K562 (cell line): Measurements from ENCODE around the gene TRAPPC2B. TPM values are rescaled to one million over a fixed set of nuclear protein-coding genes. Genes with fewer than 3 reads are reported as not detected.

Source experiments
- CC2D1A ChIP-seq: fragments of 450-650 bp; IDR thresholded peaks from 2 replicates; pipeline ENCODE4 v1.6.1; 2017; ENCODE audit warnings: mild to moderate bottlenecking
- CUX1 ChIP-seq: fragments of 200-800 bp; sonication (Bioruptor generic); IDR thresholded peaks from 2 replicates; pipeline ENCODE4 v1.6.1; 2016; ENCODE audit warnings: missing genetic modification characterization, missing compliant biosample characterization
- GATAD2B ChIP-seq: fragments of 450-650 bp; IDR thresholded peaks from 2 replicates; pipeline ENCODE4 v1.6.1; 2017; ENCODE audit warnings: mild to moderate bottlenecking, borderline replicate concordance
- HCFC1 ChIP-seq: IDR thresholded peaks from 2 replicates; pipeline ENCODE4 v1.6.1; 2012; ENCODE audit warnings: low read depth, low read length, improper control_type of control experiment
- HDAC8 ChIP-seq: fragments of 450-650 bp; IDR thresholded peaks from 2 replicates; pipeline ENCODE4 v1.6.1; 2016; ENCODE audit warnings: mild to moderate bottlenecking, missing genetic modification characterization, moderate library complexity, missing compliant biosample characterization
- HDGF ChIP-seq: fragments of 450-650 bp; IDR thresholded peaks from 2 replicates; pipeline ENCODE4 v1.6.1; 2016
- JUNB ChIP-seq: fragments of 450-650 bp; formaldehyde crosslinking; conservative IDR thresholded peaks from 2 replicates; pipeline ENCODE4 v1.4.0; 2020; ENCODE audit warnings: mild to moderate bottlenecking
- NR2C2 ChIP-seq, 2 experiments: fragments of 200-800 bp in 1 of 2; sonication (Bioruptor generic) in 1 of 2; sonication (generic) in 1 of 2; formaldehyde crosslinking in 1 of 2; IDR thresholded peaks; 2 replicates each; pipeline versions ENCODE4 v1.6.1 to v1.8.0; 2016 to 2022; ENCODE audit warnings: mild to moderate bottlenecking in 1 of 2, missing compliant biosample characterization in 1 of 2, missing genetic modification characterization in 1 of 2, missing genetic modification reagents in 1 of 2
- NR3C1 ChIP-seq: sonication (generic); formaldehyde crosslinking; IDR thresholded peaks from 2 replicates; pipeline ENCODE4 v1.8.1; 2022; ENCODE audit warnings: missing genetic modification reagents
- RBM15 ChIP-seq: fragments of 200-400 bp; formaldehyde crosslinking; IDR thresholded peaks from 2 replicates; pipeline ENCODE4 v1.6.1; 2018; ENCODE audit warnings: mild to moderate bottlenecking, low read length, moderate library complexity; ENCODE audit not compliant: insufficient read depth
- SIN3B ChIP-seq: fragments of 450-650 bp; IDR thresholded peaks from 2 replicates; pipeline ENCODE4 v1.6.1; 2017; ENCODE audit warnings: low read depth, mild to moderate bottlenecking, moderate library complexity
- ZNF134 ChIP-seq: fragments of 250-450 bp; sonication (Bioruptor Pico); conservative IDR thresholded peaks from 2 replicates; pipeline ENCODE4 v1.4.0; 2020
- ZNF253 ChIP-seq: fragments of 250-450 bp; sonication (Bioruptor Pico); conservative IDR thresholded peaks from 2 replicates; pipeline ENCODE4 v1.6.1; 2021; ENCODE audit warnings: mild to moderate bottlenecking
- polyA plus RNA-seq, 8 experiments: library from polyadenylated mRNA; depleted of rRNA in 4 of 8; stranded (reverse) in 5 of 8; unstranded in 3 of 8; fragments of >200 nt; fragmentation: Nextera tagmentation in 2 of 8; fragmentation: Illumina TruSeq in 1 of 8; extraction: Ambion mirVana in 2 of 8; extraction: Trizol in 1 of 8; gene quantifications; 2 replicates each; pipeline versions ENCODE4 v1.2.1 to v1.2.3, GENCODE V29; 2011 to 2014; ENCODE audit warnings: inconsistent platforms in 1 of 8, missing spikeins in 1 of 8
- total RNA-seq, 7 experiments: library from RNA; depleted of rRNA in 6 of 7; stranded (reverse); fragments of >200 nt in 6 of 7; fragmentation: Illumina TruSeq in 2 of 7; extraction: Trizol in 2 of 7; gene quantifications; 2 replicates each; pipeline versions ENCODE4 v1.2.1 to v1.2.3, GENCODE V29; 2011 to 2021; ENCODE audit warnings: low replicate concordance in 1 of 7
- TF ChIP-seq, protein P1 (sequence below), 2 experiments: fragments of 450-650 bp; IDR thresholded peaks; 2 replicates each; pipeline ENCODE4 v1.6.1; 2016; ENCODE audit warnings: mild to moderate bottlenecking in 2 of 2, borderline replicate concordance in 1 of 2, low read depth in 1 of 2, moderate library complexity in 1 of 2

Gene TRAPPC2B
- total and polyA plus RNA-seq, 9 of the 15 experiments (the other 6 are each of a cell fraction or from before 2014, with no cell fraction given): 2.2 to 20.4 (median 4.6) TPM

- no peak for TF ChIP-seq CUX1 (CRISPR knock-in tag)
- no peak for TF ChIP-seq CC2D1A
- TF ChIP-seq SIN3B: no peak
- TF ChIP-seq ZNF134: no peak
- TF ChIP-seq RBM15: no peak
- TF ChIP-seq NR3C1 (CRISPR knock-in tag): no peak
- no peak for TF ChIP-seq ZNF253
- no peak for TF ChIP-seq NR2C2 (CRISPR knock-in tag; IDR thresholded peaks at IDR 0.05)
- TF ChIP-seq NR2C2 (tag; IDR thresholded peaks at IDR 0.05): no peak; the same call in 1 of the 2 replicates
- peak; percentile 62; the same call in 1 of the 2 replicates for TF ChIP-seq JUNB
- peak; percentile 77 for TF ChIP-seq HCFC1
- TF ChIP-seq, protein P1, sequence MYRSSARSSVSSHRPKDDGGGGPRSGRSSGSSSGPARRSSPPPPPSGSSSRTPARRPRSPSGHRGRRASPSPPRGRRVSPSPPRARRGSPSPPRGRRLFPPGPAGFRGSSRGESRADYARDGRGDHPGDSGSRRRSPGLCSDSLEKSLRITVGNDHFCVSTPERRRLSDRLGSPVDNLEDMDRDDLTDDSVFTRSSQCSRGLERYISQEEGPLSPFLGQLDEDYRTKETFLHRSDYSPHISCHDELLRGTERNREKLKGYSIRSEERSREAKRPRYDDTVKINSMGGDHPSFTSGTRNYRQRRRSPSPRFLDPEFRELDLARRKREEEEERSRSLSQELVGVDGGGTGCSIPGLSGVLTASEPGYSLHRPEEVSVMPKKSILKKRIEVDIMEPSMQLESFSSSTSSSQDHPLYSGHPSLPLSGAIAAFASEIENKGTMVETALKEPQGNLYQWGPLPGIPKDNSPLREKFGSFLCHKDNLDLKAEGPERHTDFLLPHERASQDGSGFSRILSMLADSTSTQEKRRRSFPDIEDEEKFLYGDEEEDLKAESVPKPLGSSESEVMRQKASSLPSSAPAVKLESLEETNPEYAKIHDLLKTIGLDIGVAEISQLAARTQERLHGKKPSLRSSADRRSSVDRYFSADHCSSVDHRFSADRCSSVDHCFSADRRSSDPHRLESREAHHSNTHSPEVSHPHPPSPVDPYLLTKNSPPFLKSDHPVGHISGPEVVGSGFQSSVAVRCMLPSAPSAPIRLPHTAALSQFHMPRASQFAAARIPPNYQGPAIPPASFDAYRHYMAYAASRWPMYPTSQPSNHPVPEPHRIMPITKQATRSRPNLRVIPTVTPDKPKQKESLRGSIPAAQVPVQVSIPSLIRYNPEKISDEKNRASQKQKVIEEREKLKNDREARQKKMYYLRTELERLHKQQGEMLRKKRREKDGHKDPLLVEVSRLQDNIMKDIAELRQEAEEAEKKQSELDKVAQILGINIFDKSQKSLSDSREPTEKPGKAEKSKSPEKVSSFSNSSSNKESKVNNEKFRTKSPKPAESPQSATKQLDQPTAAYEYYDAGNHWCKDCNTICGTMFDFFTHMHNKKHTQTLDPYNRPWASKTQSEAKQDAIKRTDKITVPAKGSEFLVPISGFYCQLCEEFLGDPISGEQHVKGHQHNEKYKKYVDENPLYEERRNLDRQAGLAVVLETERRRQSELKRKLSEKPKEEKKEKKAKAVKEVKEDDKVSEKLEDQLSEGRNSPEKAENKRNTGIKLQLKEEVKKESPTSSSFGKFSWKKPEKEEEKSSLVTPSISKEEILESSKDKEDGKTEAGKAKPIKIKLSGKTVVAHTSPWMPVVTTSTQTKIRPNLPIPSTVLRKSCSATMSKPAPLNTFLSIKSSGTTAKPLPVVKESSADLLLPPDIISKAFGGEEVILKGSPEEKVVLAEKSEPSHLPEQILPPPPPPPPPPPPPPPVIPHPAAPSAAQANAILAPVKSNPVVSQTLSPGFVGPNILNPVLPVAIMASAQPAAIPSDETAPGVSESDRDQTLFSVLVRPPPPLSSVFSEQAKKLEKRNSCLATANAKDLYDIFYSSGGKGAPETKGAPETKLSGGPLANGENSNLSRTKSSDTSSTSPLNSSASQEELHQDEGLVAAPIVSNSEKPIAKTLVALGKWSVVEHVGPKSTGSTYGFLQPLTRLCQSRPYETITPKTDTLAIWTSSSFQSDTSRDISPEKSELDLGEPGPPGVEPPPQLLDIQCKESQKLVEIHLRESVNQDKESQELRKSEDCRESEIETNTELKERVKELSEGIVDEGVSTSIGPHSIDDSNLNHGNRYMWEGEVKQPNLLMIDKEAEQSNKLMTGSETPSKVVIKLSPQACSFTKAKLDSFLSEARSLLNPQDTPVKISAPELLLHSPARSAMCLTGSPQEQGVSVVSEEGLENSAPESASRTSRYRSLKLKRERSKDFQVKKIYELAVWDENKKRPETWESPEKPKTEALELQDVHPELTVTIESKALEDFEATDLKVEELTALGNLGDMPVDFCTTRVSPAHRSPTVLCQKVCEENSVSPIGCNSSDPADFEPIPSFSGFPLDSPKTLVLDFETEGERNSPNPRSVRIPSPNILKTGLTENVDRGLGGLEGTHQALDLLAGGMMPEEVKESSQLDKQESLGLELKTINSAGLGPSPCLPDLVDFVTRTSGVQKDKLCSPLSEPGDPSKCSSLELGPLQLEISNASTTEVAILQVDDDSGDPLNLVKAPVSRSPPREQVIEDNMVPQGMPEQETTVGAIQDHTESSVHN (IDR thresholded peaks at IDR 0.05; ENCODE audit: borderline replicate concordance in 1 of 2, low read depth in 1 of 2): no peak
- TF ChIP-seq HDAC8: no peak
- TF ChIP-seq HDGF: no peak
- TF ChIP-seq GATAD2B: no peak
Measured at GRCh38 chr19:57362997-57363687, at the start of gene TRAPPC2B, which contains the start of gene ZNF547 (continued).
